ENCODE results near the gene NFATC2. TPM values are rescaled to one million over a fixed set of nuclear protein-coding genes. Genes with fewer than 3 reads are reported as not detected.

The NFATC2 gene
- total and polyA plus RNA-seq, 2 experiments from 2014 or later, result 0.52 to 0.59 TPM

DNA sequence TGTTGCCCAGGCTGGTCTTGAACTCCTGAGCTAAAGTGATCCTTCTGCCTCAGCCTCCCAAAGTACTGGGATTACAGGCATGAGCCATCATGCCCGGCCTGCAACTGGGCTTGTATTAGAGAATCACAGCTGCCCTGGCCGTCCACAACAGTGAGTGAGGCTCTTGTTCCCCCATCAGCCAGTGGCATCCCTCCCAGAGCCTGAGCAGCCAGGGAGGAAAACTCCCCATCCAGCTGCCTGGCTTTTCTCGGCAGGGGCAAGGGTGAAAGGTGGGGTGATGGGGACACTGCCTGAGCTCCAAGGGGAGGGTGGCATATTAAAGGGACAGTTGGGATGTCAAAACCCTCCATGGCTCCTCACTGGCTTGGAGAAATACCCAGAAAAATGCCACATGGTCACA, 185.6 kb downstream of the NFATC2 start (continued):
- no peak for TF ChIP-seq EZH2phosphoT487 (IDR thresholded peaks at IDR 0.05; ENCODE audit: unreplicated experiment)

DNA sequence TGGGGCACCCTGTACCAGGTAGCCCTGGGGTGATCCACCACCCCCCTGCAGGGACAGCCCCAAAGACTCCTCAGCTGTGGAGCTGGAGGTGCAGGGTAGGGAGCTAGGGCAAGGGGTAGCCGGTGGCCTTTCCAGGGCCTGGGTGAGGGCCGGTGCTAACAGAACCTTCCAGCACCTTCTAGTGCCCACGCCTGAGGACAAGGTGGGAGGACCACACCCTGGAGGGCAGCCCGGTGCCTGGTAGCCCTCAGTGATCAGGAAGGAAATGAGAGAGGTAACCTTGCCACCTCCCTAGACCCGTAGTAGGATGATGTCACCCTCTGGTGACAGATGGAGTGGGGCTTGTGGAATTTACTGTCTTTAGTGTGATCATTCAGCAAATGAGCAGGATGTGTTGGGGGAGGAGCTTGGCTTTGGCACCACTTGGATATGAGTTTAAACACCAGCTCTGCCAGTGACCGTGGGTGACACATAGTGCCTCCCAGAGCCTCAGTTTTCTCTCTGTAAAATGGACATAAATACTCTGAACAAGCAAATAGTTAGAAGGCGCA, 187.7 kb downstream of the NFATC2 start:
- ATAC-seq (no peak), DNase-seq (ENCODE audit: low spot score) (no peak)
- no peaks in the 10 kb centered on the region for H3K36me3 ChIP-seq (ENCODE audit: insufficient read depth)
- no peak overlapping the region for H2AFZ ChIP-seq
- H3K27me3 ChIP-seq (ENCODE audit: insufficient read depth), result no peaks in the 10 kb centered on the region
- no peak overlapping the region for H3K27ac ChIP-seq (ENCODE audit: low read depth)
- H3K4me3 ChIP-seq, result no peak overlapping the region
- H3F3A ChIP-seq (replicated peaks; ENCODE audit: low read depth), result no peaks in the 10 kb centered on the region
- TF ChIP-seq ZNF331 (CRISPR knock-in tag; IDR thresholded peaks at IDR 0.05; ENCODE audit: low read depth) (no peak), JUNB (IDR thresholded peaks at IDR 0.05; ENCODE audit: unreplicated experiment) (no peak), ZNF114 (CRISPR knock-in tag; IDR thresholded peaks at IDR 0.05) (no peak), EZH2phosphoT487 (IDR thresholded peaks at IDR 0.05; ENCODE audit: unreplicated experiment) (no peak), CREB1 (CRISPR knock-in tag; IDR thresholded peaks at IDR 0.05; ENCODE audit: low read depth) (no peak), POLR2AphosphoS5 (IDR thresholded peaks at IDR 0.05; ENCODE audit: low read depth) (no peak), NANOG (IDR thresholded peaks at IDR 0.05; ENCODE audit: borderline replicate concordance) (no peak)
- TF ChIP-seq, protein P1, sequence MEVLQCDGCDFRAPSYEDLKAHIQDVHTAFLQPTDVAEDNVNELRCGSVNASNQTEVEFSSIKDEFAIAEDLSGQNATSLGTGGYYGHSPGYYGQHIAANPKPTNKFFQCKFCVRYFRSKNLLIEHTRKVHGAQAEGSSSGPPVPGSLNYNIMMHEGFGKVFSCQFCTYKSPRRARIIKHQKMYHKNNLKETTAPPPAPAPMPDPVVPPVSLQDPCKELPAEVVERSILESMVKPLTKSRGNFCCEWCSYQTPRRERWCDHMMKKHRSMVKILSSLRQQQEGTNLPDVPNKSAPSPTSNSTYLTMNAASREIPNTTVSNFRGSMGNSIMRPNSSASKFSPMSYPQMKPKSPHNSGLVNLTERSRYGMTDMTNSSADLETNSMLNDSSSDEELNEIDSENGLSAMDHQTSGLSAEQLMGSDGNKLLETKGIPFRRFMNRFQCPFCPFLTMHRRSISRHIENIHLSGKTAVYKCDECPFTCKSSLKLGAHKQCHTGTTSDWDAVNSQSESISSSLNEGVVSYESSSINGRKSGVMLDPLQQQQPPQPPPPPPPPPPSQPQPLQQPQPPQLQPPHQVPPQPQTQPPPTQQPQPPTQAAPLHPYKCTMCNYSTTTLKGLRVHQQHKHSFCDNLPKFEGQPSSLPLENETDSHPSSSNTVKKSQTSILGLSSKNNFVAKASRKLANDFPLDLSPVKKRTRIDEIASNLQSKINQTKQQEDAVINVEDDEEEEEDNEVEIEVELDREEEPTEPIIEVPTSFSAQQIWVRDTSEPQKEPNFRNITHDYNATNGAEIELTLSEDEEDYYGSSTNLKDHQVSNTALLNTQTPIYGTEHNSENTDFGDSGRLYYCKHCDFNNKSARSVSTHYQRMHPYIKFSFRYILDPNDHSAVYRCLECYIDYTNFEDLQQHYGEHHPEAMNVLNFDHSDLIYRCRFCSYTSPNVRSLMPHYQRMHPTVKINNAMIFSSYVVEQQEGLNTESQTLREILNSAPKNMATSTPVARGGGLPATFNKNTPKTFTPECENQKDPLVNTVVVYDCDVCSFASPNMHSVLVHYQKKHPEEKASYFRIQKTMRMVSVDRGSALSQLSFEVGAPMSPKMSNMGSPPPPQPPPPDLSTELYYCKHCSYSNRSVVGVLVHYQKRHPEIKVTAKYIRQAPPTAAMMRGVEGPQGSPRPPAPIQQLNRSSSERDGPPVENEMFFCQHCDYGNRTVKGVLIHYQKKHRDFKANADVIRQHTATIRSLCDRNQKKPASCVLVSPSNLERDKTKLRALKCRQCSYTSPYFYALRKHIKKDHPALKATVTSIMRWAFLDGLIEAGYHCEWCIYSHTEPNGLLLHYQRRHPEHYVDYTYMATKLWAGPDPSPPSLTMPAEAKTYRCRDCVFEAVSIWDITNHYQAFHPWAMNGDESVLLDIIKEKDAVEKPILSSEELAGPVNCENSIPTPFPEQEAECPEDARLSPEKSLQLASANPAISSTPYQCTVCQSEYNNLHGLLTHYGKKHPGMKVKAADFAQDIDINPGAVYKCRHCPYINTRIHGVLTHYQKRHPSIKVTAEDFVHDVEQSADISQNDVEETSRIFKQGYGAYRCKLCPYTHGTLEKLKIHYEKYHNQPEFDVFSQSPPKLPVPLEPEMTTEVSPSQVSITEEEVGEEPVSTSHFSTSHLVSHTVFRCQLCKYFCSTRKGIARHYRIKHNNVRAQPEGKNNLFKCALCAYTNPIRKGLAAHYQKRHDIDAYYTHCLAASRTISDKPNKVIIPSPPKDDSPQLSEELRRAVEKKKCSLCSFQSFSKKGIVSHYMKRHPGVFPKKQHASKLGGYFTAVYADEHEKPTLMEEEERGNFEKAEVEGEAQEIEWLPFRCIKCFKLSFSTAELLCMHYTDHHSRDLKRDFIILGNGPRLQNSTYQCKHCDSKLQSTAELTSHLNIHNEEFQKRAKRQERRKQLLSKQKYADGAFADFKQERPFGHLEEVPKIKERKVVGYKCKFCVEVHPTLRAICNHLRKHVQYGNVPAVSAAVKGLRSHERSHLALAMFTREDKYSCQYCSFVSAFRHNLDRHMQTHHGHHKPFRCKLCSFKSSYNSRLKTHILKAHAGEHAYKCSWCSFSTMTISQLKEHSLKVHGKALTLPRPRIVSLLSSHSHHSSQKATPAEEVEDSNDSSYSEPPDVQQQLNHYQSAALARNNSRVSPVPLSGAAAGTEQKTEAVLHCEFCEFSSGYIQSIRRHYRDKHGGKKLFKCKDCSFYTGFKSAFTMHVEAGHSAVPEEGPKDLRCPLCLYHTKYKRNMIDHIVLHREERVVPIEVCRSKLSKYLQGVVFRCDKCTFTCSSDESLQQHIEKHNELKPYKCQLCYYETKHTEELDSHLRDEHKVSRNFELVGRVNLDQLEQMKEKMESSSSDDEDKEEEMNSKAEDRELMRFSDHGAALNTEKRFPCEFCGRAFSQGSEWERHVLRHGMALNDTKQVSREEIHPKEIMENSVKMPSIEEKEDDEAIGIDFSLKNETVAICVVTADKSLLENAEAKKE (CRISPR knock-in tag; IDR thresholded peaks at IDR 0.05), result no peak
- TF ChIP-seq, protein P2, sequence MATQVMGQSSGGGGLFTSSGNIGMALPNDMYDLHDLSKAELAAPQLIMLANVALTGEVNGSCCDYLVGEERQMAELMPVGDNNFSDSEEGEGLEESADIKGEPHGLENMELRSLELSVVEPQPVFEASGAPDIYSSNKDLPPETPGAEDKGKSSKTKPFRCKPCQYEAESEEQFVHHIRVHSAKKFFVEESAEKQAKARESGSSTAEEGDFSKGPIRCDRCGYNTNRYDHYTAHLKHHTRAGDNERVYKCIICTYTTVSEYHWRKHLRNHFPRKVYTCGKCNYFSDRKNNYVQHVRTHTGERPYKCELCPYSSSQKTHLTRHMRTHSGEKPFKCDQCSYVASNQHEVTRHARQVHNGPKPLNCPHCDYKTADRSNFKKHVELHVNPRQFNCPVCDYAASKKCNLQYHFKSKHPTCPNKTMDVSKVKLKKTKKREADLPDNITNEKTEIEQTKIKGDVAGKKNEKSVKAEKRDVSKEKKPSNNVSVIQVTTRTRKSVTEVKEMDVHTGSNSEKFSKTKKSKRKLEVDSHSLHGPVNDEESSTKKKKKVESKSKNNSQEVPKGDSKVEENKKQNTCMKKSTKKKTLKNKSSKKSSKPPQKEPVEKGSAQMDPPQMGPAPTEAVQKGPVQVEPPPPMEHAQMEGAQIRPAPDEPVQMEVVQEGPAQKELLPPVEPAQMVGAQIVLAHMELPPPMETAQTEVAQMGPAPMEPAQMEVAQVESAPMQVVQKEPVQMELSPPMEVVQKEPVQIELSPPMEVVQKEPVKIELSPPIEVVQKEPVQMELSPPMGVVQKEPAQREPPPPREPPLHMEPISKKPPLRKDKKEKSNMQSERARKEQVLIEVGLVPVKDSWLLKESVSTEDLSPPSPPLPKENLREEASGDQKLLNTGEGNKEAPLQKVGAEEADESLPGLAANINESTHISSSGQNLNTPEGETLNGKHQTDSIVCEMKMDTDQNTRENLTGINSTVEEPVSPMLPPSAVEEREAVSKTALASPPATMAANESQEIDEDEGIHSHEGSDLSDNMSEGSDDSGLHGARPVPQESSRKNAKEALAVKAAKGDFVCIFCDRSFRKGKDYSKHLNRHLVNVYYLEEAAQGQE (IDR thresholded peaks at IDR 0.05; ENCODE audit: unreplicated experiment), result no peak
- TF ChIP-seq, protein P3, sequence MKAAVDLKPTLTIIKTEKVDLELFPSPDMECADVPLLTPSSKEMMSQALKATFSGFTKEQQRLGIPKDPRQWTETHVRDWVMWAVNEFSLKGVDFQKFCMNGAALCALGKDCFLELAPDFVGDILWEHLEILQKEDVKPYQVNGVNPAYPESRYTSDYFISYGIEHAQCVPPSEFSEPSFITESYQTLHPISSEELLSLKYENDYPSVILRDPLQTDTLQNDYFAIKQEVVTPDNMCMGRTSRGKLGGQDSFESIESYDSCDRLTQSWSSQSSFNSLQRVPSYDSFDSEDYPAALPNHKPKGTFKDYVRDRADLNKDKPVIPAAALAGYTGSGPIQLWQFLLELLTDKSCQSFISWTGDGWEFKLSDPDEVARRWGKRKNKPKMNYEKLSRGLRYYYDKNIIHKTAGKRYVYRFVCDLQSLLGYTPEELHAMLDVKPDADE (IDR thresholded peaks at IDR 0.05), result no peak
- TF ChIP-seq, protein P4, sequence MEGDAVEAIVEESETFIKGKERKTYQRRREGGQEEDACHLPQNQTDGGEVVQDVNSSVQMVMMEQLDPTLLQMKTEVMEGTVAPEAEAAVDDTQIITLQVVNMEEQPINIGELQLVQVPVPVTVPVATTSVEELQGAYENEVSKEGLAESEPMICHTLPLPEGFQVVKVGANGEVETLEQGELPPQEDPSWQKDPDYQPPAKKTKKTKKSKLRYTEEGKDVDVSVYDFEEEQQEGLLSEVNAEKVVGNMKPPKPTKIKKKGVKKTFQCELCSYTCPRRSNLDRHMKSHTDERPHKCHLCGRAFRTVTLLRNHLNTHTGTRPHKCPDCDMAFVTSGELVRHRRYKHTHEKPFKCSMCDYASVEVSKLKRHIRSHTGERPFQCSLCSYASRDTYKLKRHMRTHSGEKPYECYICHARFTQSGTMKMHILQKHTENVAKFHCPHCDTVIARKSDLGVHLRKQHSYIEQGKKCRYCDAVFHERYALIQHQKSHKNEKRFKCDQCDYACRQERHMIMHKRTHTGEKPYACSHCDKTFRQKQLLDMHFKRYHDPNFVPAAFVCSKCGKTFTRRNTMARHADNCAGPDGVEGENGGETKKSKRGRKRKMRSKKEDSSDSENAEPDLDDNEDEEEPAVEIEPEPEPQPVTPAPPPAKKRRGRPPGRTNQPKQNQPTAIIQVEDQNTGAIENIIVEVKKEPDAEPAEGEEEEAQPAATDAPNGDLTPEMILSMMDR (conservative IDR thresholded peaks at IDR 0.05; ENCODE audit: low read depth in 2 of 2), result no peak
- Mint-ChIP-seq H3K4me3 (no peak overlapping the region), H3K4me1 (peaks cover 2% of the 10 kb centered on the region; the same call in 1 of the 3 replicates), H3K36me3 (ENCODE audit: low read depth) (no peaks in the 10 kb centered on the region), H3K9me3 (no peaks in the 10 kb centered on the region), H3K27ac (no peak overlapping the region), H3K27me3 (ENCODE audit: insufficient read depth, low read depth, poor library complexity) (peaks cover 2% of the 10 kb centered on the region)
- no peak overlapping the region for H3K4me2 ChIP-seq
- no peaks in the 10 kb centered on the region for H3K4me1 ChIP-seq (ENCODE audit: insufficient read depth)
- no peaks in the 10 kb centered on the region for H3K79me2 ChIP-seq (replicated peaks; ENCODE audit: insufficient read depth)
- H4K20me1 ChIP-seq (replicated peaks; ENCODE audit: insufficient read depth), result no peaks in the 10 kb centered on the region
- H3K9me2 ChIP-seq (ENCODE audit: insufficient read depth), result no peaks in the 10 kb centered on the region
